HG03175 (cell line): ENCODE data around the gene TRIM28.
"Not testable (repeated sequence)": the region's sequence is repeated elsewhere in the genome, so short reads cannot be mapped to it uniquely, and the experiment has no call there.

ENCODE experiments used
- ATAC-seq: cut with Tn5 transposase; IDR thresholded peaks from one replicate; pipeline ENCODE4 v1.9.1; 2021; ENCODE audit warnings: mild to moderate bottlenecking, moderate library complexity; ENCODE audit not compliant: unreplicated experiment

The TRIM28 gene

DNA sequence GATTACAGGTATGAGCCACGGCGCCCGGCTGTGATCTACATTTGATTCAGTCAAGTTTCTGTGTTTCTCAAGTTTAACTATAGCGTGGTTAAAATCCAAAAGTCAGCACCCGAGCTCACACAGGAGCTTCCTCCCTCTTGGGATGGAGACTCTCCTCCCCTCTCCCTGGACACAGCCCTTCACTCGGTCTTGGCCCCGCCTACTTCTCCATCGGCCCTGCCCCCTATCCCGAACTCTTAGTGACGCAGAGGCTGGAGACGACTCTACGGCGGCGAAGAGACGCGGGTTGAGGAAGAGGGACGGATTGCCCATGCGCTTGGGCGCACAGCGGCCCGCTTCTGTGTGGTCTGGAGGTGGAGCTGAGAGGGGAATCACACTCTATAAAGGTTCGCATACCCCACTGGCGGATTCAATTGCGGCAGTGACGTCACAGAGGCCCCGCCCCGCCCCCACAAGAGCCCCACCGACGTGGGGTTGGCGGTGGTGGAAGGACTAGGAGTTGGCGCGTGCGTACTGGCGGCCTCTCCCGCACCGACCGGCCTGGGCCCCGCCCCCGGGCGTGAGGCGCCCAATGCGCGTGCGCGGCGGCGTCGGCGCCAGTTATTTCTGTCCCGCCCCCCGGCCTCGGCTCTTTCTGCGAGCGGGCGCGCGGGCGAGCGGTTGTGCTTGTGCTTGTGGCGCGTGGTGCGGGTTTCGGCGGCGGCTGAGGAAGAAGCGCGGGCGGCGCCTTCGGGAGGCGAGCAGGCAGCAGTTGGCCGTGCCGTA, at the start of gene TRIM28:
Gene TRIM28, plus strand, starts transcription at position 239 of the 765 bp plus-strand sequence. CDS start 694 bp downstream, outside the sequence.
- peak; percentile 86 for ATAC-seq

DNA sequence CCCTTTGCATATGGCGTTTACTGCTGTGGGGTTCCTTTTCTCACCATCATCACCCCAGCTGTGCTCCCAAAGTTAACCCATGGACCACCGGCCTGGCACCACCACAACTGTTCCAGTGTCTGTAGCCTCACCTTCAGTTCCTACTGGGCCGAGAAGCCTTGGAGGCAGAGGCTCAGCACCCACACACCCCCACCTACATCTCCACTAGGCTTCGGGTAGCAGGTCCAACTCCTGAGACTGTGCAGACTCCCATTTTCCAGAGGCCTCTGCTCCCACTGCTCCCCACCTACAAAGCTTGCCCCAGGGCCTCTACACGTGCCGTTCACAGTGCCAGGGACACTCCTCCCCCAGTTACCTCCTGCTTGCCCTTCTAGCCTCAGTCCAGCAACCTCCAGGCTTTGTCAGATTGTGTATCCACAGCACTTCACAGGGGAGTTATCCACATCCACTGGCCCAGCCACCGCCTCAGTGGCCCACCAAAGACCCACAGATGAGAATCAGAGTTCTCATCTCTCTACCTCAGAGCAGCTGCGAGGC, 46.2 kb upstream of the TRIM28 start:
- no peak for ATAC-seq

DNA sequence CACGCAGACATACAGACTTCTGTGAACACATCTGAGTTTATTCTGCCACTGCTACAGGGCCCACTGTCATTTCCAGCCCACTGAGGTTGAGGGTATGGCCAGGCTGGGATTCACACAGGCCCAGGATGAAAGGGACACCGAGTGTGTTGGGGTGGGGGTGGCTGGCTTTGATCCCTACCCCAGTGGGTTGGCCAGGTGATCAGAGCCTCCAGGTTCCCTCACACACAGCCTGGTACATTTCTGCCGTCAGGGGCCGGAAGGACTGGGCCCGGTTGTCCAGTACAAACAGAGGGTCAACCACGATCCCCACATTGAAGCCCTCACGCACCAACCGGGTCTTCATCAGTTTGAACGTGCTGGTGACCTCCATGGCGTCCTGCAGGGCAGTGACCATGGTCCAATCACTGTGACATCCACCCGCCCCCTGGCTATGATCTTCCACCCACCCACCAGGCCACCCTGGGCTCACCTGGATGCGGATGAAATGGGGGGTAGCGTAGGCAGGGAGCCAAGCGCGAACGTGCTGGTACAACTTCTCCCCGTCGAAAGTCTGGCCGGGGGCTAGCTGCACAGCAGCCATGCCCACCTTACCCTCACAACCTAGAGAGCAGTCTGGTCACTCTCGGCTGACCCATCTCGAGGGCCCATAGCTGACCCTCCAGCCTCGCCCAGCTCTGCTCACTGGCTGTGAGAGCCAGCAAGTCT, 45.4 kb upstream of the TRIM28 start:
- ATAC-seq = no peak

DNA sequence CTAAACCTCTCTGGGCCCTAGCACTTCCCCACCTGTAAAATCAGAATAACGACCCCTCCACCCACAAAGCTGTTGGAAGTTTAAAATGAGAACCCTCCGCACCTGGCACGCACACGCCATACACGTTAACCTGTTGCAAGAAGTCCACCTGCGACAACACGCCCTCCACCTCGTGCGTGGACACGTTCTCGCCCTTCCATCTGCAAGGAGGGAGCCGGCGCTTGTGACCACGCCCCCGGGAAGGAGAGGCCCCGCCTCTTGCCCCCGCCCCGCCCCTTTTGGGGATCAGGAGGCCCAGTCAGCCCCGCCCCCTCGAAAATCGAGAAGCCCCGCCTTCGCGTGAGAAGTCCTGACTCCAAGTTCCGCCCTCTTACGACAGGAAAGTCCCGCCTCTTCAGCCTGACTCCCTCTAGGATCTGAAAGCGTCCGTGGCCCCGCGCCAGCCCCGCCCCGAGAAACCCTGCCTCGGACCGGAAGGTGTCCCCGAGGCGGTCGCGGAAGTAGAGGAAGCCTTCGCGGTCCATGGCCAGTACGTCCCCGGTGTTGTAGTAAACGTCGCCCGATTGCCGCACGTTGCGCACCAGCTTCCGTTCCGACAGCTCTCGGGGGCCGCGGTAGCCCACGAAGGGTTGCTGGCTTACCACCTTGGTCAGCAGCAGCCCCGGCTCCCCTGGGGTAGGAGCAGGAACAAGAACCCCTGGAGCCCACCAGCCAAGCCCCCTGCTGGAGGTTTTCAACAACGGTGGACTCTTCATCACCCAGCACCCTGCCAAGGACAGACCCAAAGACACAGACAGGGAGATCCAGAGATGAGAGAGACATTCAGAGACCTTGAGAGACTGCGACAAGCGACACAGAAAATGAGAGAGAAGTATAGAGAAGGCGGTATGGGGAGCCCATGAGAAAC, 44.6 kb upstream of the TRIM28 start:
- ATAC-seq = peak; percentile 96

DNA sequence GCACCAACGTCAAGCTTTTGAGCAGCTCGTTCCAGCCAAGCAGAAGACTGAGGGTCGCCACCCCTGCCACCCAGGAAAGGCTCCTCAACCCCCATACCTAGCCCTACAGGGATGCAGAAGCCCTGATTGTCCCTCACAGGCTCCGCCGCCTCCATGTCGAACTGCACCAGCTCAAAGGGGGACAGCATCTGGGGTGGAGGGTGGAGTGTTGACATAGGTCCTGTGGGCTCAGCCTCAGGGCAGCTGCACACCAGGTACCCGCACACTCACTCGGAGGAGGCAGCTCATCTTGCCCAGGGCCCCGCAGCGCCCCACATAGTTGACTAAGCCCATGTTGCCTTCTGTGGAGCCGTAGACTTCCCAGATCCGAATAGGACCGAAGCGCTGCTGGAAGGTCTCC, 43.6 kb upstream of the TRIM28 start:
- ATAC-seq = no peak

DNA sequence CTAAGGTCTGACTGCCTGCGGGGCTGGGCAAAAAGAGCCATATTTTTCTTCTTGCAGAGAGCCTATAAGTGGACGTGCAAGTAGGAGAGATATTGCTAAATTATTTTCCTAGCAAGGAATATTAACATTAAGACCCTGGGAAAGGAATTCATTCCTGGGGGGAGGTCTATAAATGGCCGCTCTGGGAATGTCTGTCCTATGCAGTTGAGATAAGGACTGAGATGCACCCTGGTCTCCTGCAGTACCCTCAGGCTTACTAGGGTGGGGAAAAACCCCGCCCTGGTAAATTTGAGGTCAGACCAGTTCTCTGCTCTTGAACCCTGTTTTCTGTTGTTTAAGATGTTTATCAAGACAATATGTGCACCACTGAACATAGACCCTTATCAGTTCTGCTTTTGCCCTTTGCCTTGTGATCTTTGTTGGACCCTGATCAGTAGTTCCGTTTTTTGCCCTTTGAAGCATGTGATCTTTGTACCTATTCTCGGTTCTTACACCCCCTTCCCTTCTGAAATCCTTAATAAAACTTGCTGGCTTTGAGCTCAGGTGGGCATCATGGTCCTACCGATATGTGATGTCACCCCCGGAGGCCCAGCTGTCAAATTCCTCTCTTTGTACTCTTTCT, 36.2 kb upstream of the TRIM28 start:
- not testable (repeated sequence) for ATAC-seq

DNA sequence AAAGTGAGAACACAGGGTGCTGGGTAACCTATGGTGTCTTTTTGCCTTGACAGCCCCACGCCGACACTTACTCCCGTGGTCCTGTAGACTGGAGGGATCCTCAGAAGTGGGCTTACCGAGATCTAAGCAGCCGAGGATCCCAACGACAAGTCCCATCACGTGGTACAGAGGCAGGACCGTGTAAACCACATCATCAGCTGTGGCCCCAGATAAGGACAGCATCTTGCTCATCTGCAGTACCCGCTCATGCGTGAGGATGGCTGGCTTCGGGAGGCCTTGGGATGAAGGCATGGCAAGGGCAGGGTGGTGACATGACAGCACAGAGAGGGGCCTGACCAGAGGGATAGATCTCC, 34.2 kb upstream of the TRIM28 start:
- no peak for ATAC-seq

DNA sequence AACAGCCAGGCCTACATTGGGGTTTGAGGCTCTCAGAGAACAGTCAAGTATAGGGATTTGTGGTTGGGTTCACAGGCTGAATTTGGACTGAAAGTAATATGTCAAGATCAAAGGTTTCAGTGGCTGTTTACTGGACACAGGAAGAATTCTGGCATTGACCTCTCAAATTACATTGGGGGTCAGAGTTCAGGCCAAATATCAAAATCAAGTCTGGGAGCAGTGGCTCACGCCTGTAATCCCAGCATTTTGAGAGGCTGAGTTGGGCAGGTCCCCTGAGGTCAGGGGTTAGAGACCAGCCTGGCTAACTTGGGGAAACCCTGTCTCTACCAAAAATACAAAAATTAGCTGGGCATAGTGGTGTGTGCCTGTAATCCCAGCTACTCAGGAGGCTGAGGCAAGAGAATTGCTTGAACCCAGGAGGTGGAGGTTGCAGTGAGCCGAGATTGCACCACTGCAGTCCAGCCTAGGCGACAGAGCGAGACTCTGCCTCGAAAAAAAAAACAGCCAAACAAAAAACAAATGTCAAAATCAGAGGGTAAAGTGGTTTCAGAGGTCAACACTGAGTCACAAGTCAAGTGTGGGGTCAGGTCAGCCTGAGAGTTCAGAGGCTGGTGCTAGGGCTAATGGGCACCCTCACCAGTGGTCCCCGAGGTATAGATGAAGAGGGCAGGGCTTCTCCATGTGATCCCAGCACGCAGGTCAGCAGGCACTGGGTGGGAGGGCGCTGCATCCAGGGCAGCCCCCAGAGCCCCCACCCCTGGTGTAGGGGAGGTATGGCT, 33.6 kb upstream of the TRIM28 start:
- ATAC-seq = no peak

DNA sequence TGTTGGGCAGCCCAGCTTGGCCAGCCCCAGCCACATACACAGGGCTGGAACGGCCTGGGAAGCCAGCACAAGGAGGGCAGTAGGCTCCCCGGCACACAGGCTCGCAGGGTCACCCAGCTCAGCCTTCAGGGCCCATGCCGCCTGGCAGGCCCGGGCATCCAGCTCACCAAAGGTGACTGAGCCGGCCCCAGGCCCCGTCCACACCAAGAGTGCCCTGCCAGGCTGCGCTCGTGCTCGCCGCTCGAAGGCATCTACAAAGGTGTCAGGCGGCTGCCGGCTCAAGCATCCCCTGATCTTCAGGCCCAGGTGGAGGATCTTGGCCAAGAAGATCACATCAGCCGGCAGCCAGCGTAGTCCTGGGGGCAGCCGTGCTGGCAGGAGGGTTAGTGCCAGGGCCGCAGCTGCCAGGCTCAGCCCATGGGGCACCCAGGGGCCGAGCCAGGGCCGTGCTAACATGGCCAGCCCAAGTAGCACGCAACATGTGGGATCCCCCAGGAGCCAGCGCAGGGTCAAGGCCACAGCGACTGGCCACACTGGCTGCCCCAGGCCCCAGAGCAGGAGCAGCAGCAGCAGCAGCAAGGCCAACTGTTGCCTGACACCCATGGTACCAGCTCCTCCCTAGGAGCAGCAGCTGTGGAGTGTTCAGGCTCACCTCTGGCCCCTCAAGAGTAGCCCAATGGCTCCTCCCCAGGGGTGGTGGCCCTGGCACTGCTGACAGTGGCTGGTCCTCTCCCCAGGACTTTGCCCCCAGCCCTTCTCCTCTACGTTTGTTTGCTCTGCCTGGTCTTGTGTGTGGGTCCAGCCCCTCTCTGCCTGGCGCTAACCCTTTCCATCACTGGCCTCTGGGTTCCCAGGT, 32.3 kb upstream of the TRIM28 start, which contains the start of gene SLC27A5:
Gene SLC27A5, minus strand, starts transcription at position 640 of the 856 bp plus-strand sequence. Its CDS starts 37 bp downstream, at position 603.
- ATAC-seq = no peak

DNA sequence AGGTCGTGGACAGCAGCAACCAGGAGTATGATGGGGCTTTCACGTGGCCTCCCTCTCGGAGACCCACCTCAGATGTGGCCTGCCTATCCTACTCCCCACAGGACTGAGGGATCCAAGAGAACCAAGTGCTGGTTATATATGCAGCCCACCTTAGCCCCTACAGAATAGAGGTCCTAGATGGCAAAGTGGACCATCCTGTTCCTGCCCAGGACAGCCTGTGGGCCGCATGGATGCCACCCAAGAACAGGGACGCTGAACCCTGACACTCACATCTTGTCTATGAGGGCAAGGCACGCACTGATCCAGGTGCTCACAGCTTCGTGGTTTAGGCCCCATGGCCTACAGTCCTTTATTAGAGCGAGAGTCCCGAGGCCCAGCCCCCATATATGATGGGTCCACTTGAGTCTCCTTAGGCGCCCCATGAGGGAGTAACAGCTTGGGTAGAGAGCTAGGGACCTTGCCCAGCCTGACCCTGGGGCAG, 30.6 kb upstream of the TRIM28 start:
- no peak for ATAC-seq

DNA sequence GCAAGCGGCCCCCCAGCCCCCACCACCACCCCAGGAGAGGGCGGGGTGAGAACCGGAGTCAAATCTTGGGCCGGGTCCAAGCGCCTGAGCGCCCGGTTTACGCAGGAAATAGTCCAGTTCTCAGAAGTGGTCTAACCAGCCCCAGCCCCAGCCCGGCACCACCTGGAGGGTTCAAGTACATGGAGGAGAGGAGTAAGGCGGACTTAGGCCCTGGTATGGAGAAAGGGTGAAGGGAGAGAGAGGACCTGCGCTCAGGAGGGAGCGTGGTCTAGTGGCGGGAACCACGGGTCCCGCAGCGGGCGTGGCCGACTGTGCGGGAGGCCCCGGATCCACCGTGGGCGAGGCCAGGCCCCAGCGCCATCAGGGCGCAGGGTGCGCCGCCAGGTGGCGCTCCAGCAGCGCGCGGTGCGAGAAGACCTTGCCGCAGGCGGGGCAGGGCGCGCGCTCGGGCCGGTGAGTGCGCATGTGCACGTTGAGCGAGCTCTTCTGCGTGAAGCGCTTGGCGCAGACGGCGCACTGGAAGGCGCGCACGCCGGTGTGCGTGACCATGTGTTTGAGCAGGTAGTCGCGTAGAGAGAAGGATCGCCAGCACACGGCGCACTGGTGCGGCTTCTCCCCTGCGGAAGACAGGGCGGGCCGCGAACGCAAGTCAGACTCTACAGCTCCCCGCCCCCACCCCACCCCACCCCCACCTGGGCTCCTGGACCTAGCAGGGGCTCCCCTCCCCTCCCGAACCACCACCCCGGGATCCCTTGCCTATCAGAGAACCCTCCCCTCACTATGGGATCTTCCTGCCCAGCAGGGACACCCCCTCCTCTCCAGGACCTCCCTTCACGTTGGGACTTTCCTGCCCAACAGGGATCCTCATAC, 29.9 kb upstream of the TRIM28 start:
- ATAC-seq = peak; percentile 79

DNA sequence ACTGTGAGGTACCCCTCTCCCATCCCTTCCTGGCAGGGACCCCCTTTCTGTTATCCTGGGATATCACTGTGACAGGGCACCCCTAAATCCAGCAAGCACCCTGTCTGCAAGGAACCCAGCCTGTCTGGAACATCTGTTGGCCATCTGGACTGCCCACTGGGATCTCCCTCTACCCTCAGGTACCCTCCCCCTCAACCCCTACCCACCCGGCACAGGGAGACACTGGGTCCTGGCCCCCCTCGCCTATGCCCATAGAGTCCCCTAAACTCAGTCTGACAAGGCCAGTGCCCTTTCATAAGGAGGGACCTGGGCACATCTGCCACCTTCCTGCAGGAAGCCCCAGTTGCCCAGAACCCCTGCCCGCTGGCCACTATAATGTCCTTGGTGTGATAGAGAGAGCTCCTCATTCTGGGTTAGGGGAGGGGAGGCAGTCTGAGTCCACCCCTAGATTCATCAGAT, 29.3 kb upstream of the TRIM28 start:
- no peak for ATAC-seq

DNA sequence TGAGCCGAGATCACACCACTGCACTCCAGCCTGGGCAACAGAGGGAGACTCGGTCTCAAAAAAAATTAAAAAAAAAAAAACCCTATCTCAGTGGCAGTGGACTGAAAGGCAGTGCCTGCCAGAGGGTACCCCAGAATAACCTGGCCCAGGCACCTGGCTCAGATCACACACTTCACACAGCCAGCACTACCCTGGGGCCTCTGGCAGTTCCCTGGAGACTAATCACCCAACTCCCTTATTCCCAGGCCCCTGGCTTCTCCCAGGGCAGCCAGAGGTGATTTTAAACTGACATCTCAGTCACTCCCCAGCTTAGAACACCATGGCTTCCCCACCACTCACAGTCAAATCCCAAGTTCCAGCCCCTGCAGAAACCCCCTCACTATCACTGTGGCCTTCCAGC, 28.6 kb upstream of the TRIM28 start:
- ATAC-seq = no peak

DNA sequence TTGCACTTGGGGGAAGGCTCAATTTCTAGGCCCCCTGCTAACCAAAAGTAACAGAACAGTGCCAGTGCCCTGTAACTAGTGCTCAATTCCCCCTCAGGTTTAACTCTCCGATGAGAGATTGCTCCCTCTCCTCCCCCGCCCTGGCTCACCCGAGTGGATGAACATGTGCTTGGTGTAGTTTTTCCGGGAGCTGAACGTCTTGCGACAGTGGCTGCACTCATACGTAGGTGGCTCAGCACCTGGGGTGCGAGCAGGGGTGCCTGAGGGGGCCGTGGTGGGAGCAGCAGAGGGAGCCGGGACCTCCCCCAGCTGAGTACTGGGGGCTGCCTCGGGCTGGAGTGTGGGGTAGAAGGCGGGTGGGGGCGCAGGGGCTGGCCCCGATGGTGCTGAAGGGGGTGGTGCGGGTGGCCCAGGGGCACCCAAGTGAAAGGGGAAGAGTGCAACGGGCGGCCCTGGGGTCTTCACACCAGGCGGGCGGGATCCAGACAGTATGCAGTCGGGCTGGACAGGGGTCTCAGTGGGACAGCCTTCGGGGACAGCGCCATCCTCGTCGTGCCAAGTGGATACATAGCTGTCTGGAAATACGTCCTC, 27.5 kb upstream of the TRIM28 start:
- ATAC-seq = no peak

DNA sequence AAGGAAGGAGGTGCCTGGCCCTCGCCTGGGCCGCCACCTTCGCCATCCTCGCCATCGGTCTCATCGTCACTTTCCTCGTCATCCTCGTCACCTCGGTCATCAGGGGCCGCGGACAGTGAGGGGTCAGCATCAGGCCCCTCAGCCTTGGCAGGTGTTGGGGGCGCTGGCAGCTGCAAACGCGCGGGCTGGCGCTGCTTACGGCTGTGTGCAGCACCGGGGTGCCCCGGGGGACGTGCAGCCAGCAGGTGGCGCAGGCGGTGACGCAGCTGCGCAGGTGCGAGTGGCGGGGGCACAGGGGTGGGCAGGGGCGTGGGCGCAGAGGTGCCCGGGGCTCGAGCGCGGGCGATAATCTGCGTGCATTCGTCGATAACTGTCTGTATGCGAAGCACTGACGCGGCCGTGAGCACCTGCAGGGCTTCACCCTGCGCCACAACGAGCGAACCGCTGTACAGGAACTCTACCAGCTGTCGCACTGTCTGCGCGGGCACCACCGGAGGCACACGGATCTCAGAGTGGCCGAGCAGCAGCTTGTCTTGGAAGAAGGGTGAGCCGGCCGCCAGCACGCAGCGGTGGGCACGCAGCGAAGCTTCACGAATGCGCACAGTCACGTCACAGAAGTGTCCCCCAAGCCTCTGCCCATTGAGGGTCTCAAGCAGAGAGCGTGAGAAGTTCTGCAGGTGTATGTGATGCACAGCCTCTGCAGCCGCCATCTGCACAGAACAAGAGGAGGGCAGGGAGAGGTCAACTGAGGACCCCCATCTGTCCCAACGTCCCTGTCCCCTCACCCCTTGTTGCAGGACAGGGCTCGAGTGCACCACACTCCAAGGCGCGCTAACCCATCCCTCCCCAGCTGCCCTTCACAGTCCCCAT, 26.7 kb upstream of the TRIM28 start:
- ATAC-seq = no peak
